HepG2 (cell line): ENCODE data around the gene BBS1. TPM values are rescaled to one million over a fixed set of nuclear protein-coding genes. Genes with fewer than 3 reads are reported as not detected.

Experiments used
- AKAP8 ChIP-seq: sonication (generic); formaldehyde crosslinking; IDR thresholded peaks from 2 replicates; pipeline ENCODE4 v1.5.1; 2020; ENCODE audit warnings: mild to moderate bottlenecking, missing genetic modification reagents
- BRD4 ChIP-seq: sonication (generic); formaldehyde crosslinking; IDR thresholded peaks from 2 replicates; pipeline ENCODE4 v1.4.0; 2020; ENCODE audit warnings: missing genetic modification reagents
- CHD2 ChIP-seq: IDR thresholded peaks from 2 replicates; pipeline ENCODE4 v1.6.1; 2011; ENCODE audit warnings: low read depth, low read length, improper control_type of control experiment
- DR1 ChIP-seq: sonication (generic); formaldehyde crosslinking; IDR thresholded peaks from 2 replicates; pipeline ENCODE4 v1.8.0; 2021; ENCODE audit warnings: mild to moderate bottlenecking, missing genetic modification reagents, inconsistent platforms
- FOXK1 ChIP-seq: sonication (generic); formaldehyde crosslinking; IDR thresholded peaks from 2 replicates; pipeline ENCODE4 v1.4.0; 2020; ENCODE audit warnings: low read depth, missing genetic modification reagents, borderline replicate concordance
- NFKBIZ ChIP-seq: IDR thresholded peaks from 2 replicates; pipeline ENCODE4 v1.6.1; 2018; ENCODE audit warnings: missing genetic modification reagents, missing compliant biosample characterization
- NR2F2 ChIP-seq: IDR thresholded peaks from 2 replicates; pipeline ENCODE4 v1.6.1; 2012; ENCODE audit warnings: low read depth, inconsistent platforms, borderline replicate concordance
- POGK ChIP-seq: sonication (generic); formaldehyde crosslinking; conservative IDR thresholded peaks from 2 replicates; pipeline ENCODE4 v1.8.0; 2022; ENCODE audit warnings: mild to moderate bottlenecking, moderate library complexity, missing genetic modification reagents
- RARA ChIP-seq: IDR thresholded peaks from 2 replicates; pipeline ENCODE4 v1.6.1; 2016; ENCODE audit warnings: missing genetic modification reagents, missing compliant biosample characterization
- RORA ChIP-seq: sonication (generic); formaldehyde crosslinking; IDR thresholded peaks from 2 replicates; pipeline ENCODE4 v1.5.0; 2020; ENCODE audit warnings: mild to moderate bottlenecking, missing genetic modification reagents, moderate library complexity
- SMAD3 ChIP-seq: sonication (generic); formaldehyde crosslinking; IDR thresholded peaks from 2 replicates; pipeline ENCODE4 v1.4.0; 2020; ENCODE audit warnings: missing genetic modification reagents
- SP140L ChIP-seq: sonication (generic); formaldehyde crosslinking; IDR thresholded peaks from 2 replicates; pipeline ENCODE4 v1.4.0; 2020; ENCODE audit warnings: missing genetic modification reagents, borderline replicate concordance
- TBL1XR1 ChIP-seq: fragments of 150-350 bp; IDR thresholded peaks from 2 replicates; pipeline ENCODE4 v1.6.1; 2014; ENCODE audit warnings: borderline replicate concordance, low read length; ENCODE audit not compliant: partially characterized antibody
- TCF12 ChIP-seq, 2 experiments: fragments of 450-650 bp in 1 of 2; sonication (generic) in 1 of 2; formaldehyde crosslinking in 1 of 2; IDR thresholded peaks; 2 replicates each; pipeline versions ENCODE4 v1.6.1 to v1.8.0; 2017 to 2022; ENCODE audit warnings: antibody characterized with exemption in 1 of 2, mild to moderate bottlenecking in 1 of 2, missing genetic modification reagents in 1 of 2, moderate library complexity in 1 of 2
- ZNF180 ChIP-seq: sonication (generic); formaldehyde crosslinking; IDR thresholded peaks from 2 replicates; pipeline ENCODE4 v1.4.0; 2020; ENCODE audit warnings: low read depth, missing genetic modification reagents, borderline replicate concordance
- ZNF484 ChIP-seq: sonication (generic); formaldehyde crosslinking; IDR thresholded peaks from 2 replicates; pipeline ENCODE4 v1.5.1; 2020; ENCODE audit warnings: mild to moderate bottlenecking, low read depth, missing genetic modification reagents, borderline replicate concordance
- ZNF550 ChIP-seq: sonication (generic); formaldehyde crosslinking; IDR thresholded peaks from 2 replicates; pipeline ENCODE4 v1.4.0; 2020; ENCODE audit warnings: mild to moderate bottlenecking, missing genetic modification reagents, borderline replicate concordance
- ZNF556 ChIP-seq: sonication (generic); formaldehyde crosslinking; IDR thresholded peaks from 2 replicates; pipeline ENCODE4 v1.4.0; 2020; ENCODE audit warnings: mild to moderate bottlenecking, missing genetic modification reagents, borderline replicate concordance
- ZNF768 ChIP-seq: sonication (generic); formaldehyde crosslinking; IDR thresholded peaks from 2 replicates; pipeline ENCODE4 v1.4.0; 2020; ENCODE audit warnings: missing genetic modification reagents
- polyA plus RNA-seq, 8 experiments: library from polyadenylated mRNA; depleted of rRNA in 3 of 8; stranded (reverse) in 7 of 8; unstranded in 1 of 8; fragments of >200 nt; fragmentation: Illumina TruSeq in 4 of 8; extraction: Trizol in 4 of 8; gene quantifications; 2 replicates each; pipeline versions ENCODE4 v1.2.1 to v1.2.3, GENCODE V29; 2011 to 2016; ENCODE audit warnings: low read depth in 4 of 8, missing spikeins in 1 of 8, mixed read lengths in 1 of 8; ENCODE audit not compliant: insufficient read depth in 1 of 8
- total RNA-seq, 5 experiments: library from RNA; depleted of rRNA; stranded (reverse); fragments of >200 nt; fragmentation: Illumina TruSeq; extraction: Trizol; gene quantifications; 2 replicates each; pipeline ENCODE4 v1.2.3, GENCODE V29; 2016; ENCODE audit warnings: low read depth in 1 of 5
- TF ChIP-seq, protein P1 (sequence below): sonication (generic); formaldehyde crosslinking; IDR thresholded peaks from 2 replicates; pipeline ENCODE4 v1.4.0; 2020; ENCODE audit warnings: mild to moderate bottlenecking, low read depth, missing genetic modification reagents
- TF ChIP-seq, protein P2 (sequence below): sonication (generic); formaldehyde crosslinking; IDR thresholded peaks from 2 replicates; pipeline ENCODE4 v1.5.1; 2020; ENCODE audit warnings: mild to moderate bottlenecking, missing genetic modification reagents, borderline replicate concordance
- TF ChIP-seq, protein P3 (sequence below): IDR thresholded peaks from 2 replicates; pipeline ENCODE4 v1.6.1; 2016; ENCODE audit warnings: mild to moderate bottlenecking, missing biosample characterization, missing genetic modification reagents
- TF ChIP-seq, protein P4 (sequence below): fragments of 450-650 bp; IDR thresholded peaks from 2 replicates; pipeline ENCODE4 v1.6.1; 2016

BBS1 gene
- total and polyA plus RNA-seq, 2 of the 13 experiments (the other 11 are each of a cell fraction or from before 2014, with no cell fraction given), result 11.7 to 14.1 TPM

- TF ChIP-seq SP140L (0 out of 2 replicates have a peak, but pooled peaks have one; percentile 20), ZNF556 (peak; percentile 54), ZNF180 (CRISPR knock-in tag) (no peak), TBL1XR1 (no peak), RORA (CRISPR knock-in tag) (no peak), ZNF768 (CRISPR knock-in tag) (peak; percentile 70; the same call in 1 of the 2 replicates), CHD2 (0 out of 2 replicates have a peak, but pooled peaks have one; percentile 37), FOXK1 (CRISPR knock-in tag) (peak; percentile 30; the same call in 1 of the 2 replicates), TCF12 (IDR thresholded peaks at IDR 0.05) (no peak), TCF12 (CRISPR knock-in tag; IDR thresholded peaks at IDR 0.05) (0 out of 2 replicates have a peak, but pooled peaks have one; percentile 20), BRD4 (CRISPR knock-in tag) (no peak; the same call in 1 of the 2 replicates), SMAD3 (no peak), ZNF550 (CRISPR knock-in tag) (no peak), DR1 (peak; percentile 86), NFKBIZ (0 out of 2 replicates have a peak, but pooled peaks have one; percentile 45), AKAP8 (CRISPR knock-in tag) (peak; percentile 86; the same call in 1 of the 2 replicates), POGK (CRISPR knock-in tag) (peak; percentile 77), ZNF484 (CRISPR knock-in tag) (no peak), RARA (CRISPR knock-in tag) (0 out of 2 replicates have a peak, but pooled peaks have one; percentile 29), NR2F2 (peak; percentile 51; the same call in 1 of the 2 replicates)
- TF ChIP-seq, protein P1, sequence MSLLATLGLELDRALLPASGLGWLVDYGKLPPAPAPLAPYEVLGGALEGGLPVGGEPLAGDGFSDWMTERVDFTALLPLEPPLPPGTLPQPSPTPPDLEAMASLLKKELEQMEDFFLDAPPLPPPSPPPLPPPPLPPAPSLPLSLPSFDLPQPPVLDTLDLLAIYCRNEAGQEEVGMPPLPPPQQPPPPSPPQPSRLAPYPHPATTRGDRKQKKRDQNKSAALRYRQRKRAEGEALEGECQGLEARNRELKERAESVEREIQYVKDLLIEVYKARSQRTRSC (CRISPR knock-in tag), result no peak; the same call in 1 of the 2 replicates
- TF ChIP-seq, protein P2, sequence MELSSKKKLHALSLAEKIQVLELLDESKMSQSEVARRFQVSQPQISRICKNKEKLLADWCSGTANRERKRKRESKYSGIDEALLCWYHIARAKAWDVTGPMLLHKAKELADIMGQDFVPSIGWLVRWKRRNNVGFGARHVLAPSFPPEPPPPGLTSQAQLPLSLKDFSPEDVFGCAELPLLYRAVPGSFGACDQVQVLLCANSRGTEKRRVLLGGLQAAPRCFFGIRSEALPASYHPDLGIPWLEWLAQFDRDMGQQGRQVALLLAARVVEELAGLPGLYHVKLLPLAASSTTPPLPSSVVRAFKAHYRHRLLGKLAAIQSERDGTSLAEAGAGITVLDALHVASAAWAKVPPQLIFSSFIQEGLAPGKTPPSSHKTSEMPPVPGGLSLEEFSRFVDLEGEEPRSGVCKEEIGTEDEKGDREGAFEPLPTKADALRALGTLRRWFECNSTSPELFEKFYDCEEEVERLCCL (CRISPR knock-in tag), result no peak
- TF ChIP-seq, protein P3, sequence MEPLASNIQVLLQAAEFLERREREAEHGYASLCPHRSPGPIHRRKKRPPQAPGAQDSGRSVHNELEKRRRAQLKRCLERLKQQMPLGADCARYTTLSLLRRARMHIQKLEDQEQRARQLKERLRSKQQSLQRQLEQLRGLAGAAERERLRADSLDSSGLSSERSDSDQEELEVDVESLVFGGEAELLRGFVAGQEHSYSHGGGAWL (CRISPR knock-in tag), result peak; percentile 79; the same call in 1 of the 2 replicates
- TF ChIP-seq, protein P4, sequence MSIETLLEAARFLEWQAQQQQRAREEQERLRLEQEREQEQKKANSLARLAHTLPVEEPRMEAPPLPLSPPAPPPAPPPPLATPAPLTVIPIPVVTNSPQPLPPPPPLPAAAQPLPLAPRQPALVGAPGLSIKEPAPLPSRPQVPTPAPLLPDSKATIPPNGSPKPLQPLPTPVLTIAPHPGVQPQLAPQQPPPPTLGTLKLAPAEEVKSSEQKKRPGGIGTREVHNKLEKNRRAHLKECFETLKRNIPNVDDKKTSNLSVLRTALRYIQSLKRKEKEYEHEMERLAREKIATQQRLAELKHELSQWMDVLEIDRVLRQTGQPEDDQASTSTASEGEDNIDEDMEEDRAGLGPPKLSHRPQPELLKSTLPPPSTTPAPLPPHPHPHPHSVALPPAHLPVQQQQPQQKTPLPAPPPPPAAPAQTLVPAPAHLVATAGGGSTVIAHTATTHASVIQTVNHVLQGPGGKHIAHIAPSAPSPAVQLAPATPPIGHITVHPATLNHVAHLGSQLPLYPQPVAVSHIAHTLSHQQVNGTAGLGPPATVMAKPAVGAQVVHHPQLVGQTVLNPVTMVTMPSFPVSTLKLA, result peak; percentile 56
Measured at GRCh38 chr11:66480117-66480938, 30.1 kb upstream of the BBS1 start, which contains the start of gene DPP3 (continued).
